NCI-H1092 (cell line): ENCODE data around the gene TMEM39A.

Experiments
- DNase-seq: peaks from one replicate; lab custom pipeline; 2025; lab: John Stamatoyannopoulos, UW

The TMEM39A gene

GRCh38 chr3:119453822-119454221 lies 9.6 kb downstream of the TMEM39A start:
- no peak for DNase-seq

GRCh38 chr3:119444590-119444989 lies 18.8 kb downstream of the TMEM39A start:
- no peak for DNase-seq

GRCh38 chr3:119443179-119443578 lies 20.2 kb downstream of the TMEM39A start:
- DNase-seq, result no peak

GRCh38 chr3:119437691-119438258 lies 25.6 kb downstream of the TMEM39A start:
- no peak for DNase-seq

- DNase-seq, result no peak
These were observed 26.4 kb downstream of the TMEM39A start for GRCh38 chr3:119436977-119437376.

GRCh38 chr3:119434703-119435102 lies 28.7 kb downstream of the TMEM39A start:
- no peak for DNase-seq

- DNase-seq, result no peak
These were observed 29.6 kb downstream of the TMEM39A start for GRCh38 chr3:119433613-119434325.

- no peak for DNase-seq
These were observed 34.9 kb downstream of the TMEM39A start for GRCh38 chr3:119428538-119428937.

- DNase-seq, result no peak
These were observed 35.7 kb downstream of the TMEM39A start for GRCh38 chr3:119427669-119428068.

- no peak for DNase-seq
These were observed 43.2 kb downstream of the TMEM39A start for GRCh38 chr3:119420196-119420595.

GRCh38 chr3:119418641-119419040 lies 44.8 kb downstream of the TMEM39A start:
- no peak for DNase-seq

GRCh38 chr3:119417771-119418512 lies 45.5 kb downstream of the TMEM39A start:
- no peak for DNase-seq

- no peak for DNase-seq
These were observed 46.5 kb downstream of the TMEM39A start for GRCh38 chr3:119416873-119417272.

- DNase-seq, result no peak
These were observed 49.7 kb downstream of the TMEM39A start for GRCh38 chr3:119413603-119414280.

GRCh38 chr3:119409844-119410243 lies 53.6 kb downstream of the TMEM39A start:
- DNase-seq, result no peak

- no peak for DNase-seq
These were observed 55.0 kb downstream of the TMEM39A start for GRCh38 chr3:119408243-119408950.

- DNase-seq, result no peak
These were observed 58.1 kb downstream of the TMEM39A start for GRCh38 chr3:119405315-119405714.

- DNase-seq, result no peak
These were observed 60.2 kb downstream of the TMEM39A start for GRCh38 chr3:119403201-119403600.

GRCh38 chr3:119402791-119403190 lies 60.6 kb downstream of the TMEM39A start:
- no peak for DNase-seq

GRCh38 chr3:119401503-119402440 lies 61.6 kb downstream of the TMEM39A start:
- DNase-seq, result no peak

GRCh38 chr3:119401069-119401468 lies 62.3 kb downstream of the TMEM39A start:
- DNase-seq, result no peak
